Uterus (tissue), 4 donors: Measurements from ENCODE around the gene TSC22D2. TPM values are rescaled to one million over a fixed set of nuclear protein-coding genes. Genes with fewer than 3 reads are reported as not detected.

ENCODE experiments used
- DNase-seq, 2 donors: peaks; one replicate each; pipeline ENCODE4 v3.0.0-alpha.2; 2019 to 2020
- H3K27ac ChIP-seq, 2 donors: fragments of 200-600 bp; sonication (generic); 1 replicate in 1 of 2; 2 replicates in 1 of 2; pipeline ENCODE4 v1.5.1; 2016 to 2018
- H3K27me3 ChIP-seq, 2 donors: fragments of 200-600 bp; sonication (generic); one replicate each; pipeline ENCODE4 v1.5.1; 2018 to 2019; ENCODE audit warnings: control low read depth in 1 of 2
- H3K36me3 ChIP-seq, 2 donors: fragments of 200-600 bp; sonication (generic); one replicate each; pipeline ENCODE4 v1.5.1; 2019; ENCODE audit warnings: control low read depth in 1 of 2
- H3K4me1 ChIP-seq, 2 donors: fragments of 200-600 bp; sonication (generic); one replicate each; pipeline ENCODE4 v1.5.1; 2018 to 2019; ENCODE audit warnings: control low read depth in 1 of 2
- H3K4me3 ChIP-seq, 2 donors: fragments of 200-600 bp; sonication (generic); 1 replicate in 1 of 2; 2 replicates in 1 of 2; pipeline ENCODE4 v1.5.1; 2018 to 2019; ENCODE audit warnings: mild to moderate bottlenecking in 1 of 2
- H3K9me3 ChIP-seq, 2 donors: fragments of 200-600 bp; sonication (generic); one replicate each; pipeline ENCODE4 v1.5.1; 2019; ENCODE audit warnings: control low read depth in 1 of 2
- CTCF ChIP-seq, 4 experiments: fragments of 200-600 bp in 2 of 4; fragments of 450-650 bp in 2 of 4; sonication (generic) in 2 of 4; IDR thresholded peaks; one replicate each; pipeline ENCODE4 v1.5.1; 2016 to 2019; ENCODE audit warnings: antibody characterized with exemption in 4 of 4, mild to moderate bottlenecking in 2 of 4, moderate library complexity in 1 of 4
- POLR2A ChIP-seq, 2 donors: fragments of 450-650 bp; IDR thresholded peaks; one replicate each; pipeline ENCODE4 v1.6.1; 2016; ENCODE audit warnings: antibody characterized with exemption in 2 of 2, mild to moderate bottlenecking in 1 of 2, moderate library complexity in 1 of 2
- intact Hi-C: fragments of 100-400 bp; cut with DNase I; formaldehyde crosslinking; loops from one replicate; pipeline ENCODE4 v1.15.1; 2023; ENCODE audit warnings: low total_unique reads
- total RNA-seq, 4 donors: library from RNA; depleted of rRNA in 3 of 4; stranded (reverse); fragments of >200 nt in 3 of 4; gene quantifications; one replicate each; pipeline versions ENCODE4 v1.1.0 to v1.2.4, GENCODE V29; 2014 to 2023
- donor health status: DM: yes; HTN: yes; CAD: no.

The TSC22D2 gene
- total RNA-seq, 4 donors from 2014 or later: 11.8 to 60.5 (median 23.6) TPM

GRCh38 chr3:150371741-150372254 is 36.3 kb upstream of the TSC22D2 start:
- intact Hi-C loops: no loop called here
- Histone ChIP-seq H3K27ac (peak overlapping the region; percentile 48 to 84), H3K9me3 (no peaks in the 10 kb centered on the region), H3K36me3 (no peaks in the 10 kb centered on the region), H3K4me1 (no peaks in the 10 kb centered on the region), H3K27me3 (no peaks in the 10 kb centered on the region), H3K4me3 (no peak overlapping the region)
- TF ChIP-seq POLR2A (IDR thresholded peaks at IDR 0.05): peak in 1 of 2 donors; percentile 21
- TF ChIP-seq CTCF (IDR thresholded peaks at IDR 0.05): no peak
- peak; percentile 54 to 71 for DNase-seq

- TF ChIP-seq CTCF (IDR thresholded peaks at IDR 0.05) (no peak), POLR2A (IDR thresholded peaks at IDR 0.05) (no peak)
- Histone ChIP-seq H3K9me3 (no peaks in the 10 kb centered on the region), H3K4me3 (no peak overlapping the region), H3K27me3 (no peaks in the 10 kb centered on the region), H3K36me3 (no peaks in the 10 kb centered on the region), H3K4me1 (no peaks in the 10 kb centered on the region), H3K27ac (peak overlapping the region; percentile 15 to 84)
- DNase-seq: no peak
- intact Hi-C loops: no loop called here
Observed at GRCh38 chr3:150372320-150372719, 35.8 kb upstream of the TSC22D2 start.

GRCh38 chr3:150372722-150373121 is 35.4 kb upstream of the TSC22D2 start:
- no peak overlapping the region for H3K4me3 ChIP-seq
- H3K9me3 ChIP-seq: no peaks in the 10 kb centered on the region
- no peak for TF ChIP-seq CTCF (IDR thresholded peaks at IDR 0.05)
- TF ChIP-seq POLR2A (IDR thresholded peaks at IDR 0.05): no peak
- H3K27ac ChIP-seq: peak overlapping the region in 1 of 2 donors; percentile 84
- no peak for DNase-seq
- H3K36me3 ChIP-seq: no peaks in the 10 kb centered on the region
- intact Hi-C loops: no loop called here
- no peaks in the 10 kb centered on the region for H3K27me3 ChIP-seq
- no peaks in the 10 kb centered on the region for H3K4me1 ChIP-seq

- intact Hi-C loops: no loop called here
- H3K27ac ChIP-seq: no peak overlapping the region
- H3K4me3 ChIP-seq: no peak overlapping the region
- no peaks in the 10 kb centered on the region for H3K9me3 ChIP-seq
- no peaks in the 10 kb centered on the region for H3K36me3 ChIP-seq
- no peak for TF ChIP-seq CTCF (IDR thresholded peaks at IDR 0.05)
- no peak for TF ChIP-seq POLR2A (IDR thresholded peaks at IDR 0.05)
- DNase-seq: no peak
- H3K4me1 ChIP-seq: no peaks in the 10 kb centered on the region
- no peaks in the 10 kb centered on the region for H3K27me3 ChIP-seq
Observed at GRCh38 chr3:150373234-150373875, 34.7 kb upstream of the TSC22D2 start.

GRCh38 chr3:150374975-150375374 is 33.1 kb upstream of the TSC22D2 start:
- Histone ChIP-seq H3K36me3 (no peaks in the 10 kb centered on the region), H3K27me3 (no peaks in the 10 kb centered on the region), H3K4me1 (no peaks in the 10 kb centered on the region), H3K4me3 (no peak overlapping the region), H3K9me3 (no peaks in the 10 kb centered on the region), H3K27ac (peak overlapping the region in 1 of 2 donors; percentile 51)
- TF ChIP-seq POLR2A (IDR thresholded peaks at IDR 0.05) (no peak), CTCF (IDR thresholded peaks at IDR 0.05) (no peak)
- DNase-seq: no peak
- intact Hi-C loops: no loop called here
